Gastroesophageal sphincter (tissue), 4 donors: ENCODE measurements around the gene EPO. TPM values are rescaled to one million over a fixed set of nuclear protein-coding genes. Genes with fewer than 3 reads are reported as not detected.
A peak's percentile ranks its signal among the peaks of the same experiment; 100 is the strongest.
"Not testable (repeated sequence)": the region's sequence is repeated elsewhere in the genome, so short reads cannot be mapped to it uniquely, and the experiment has no call there.

Experiments
- ATAC-seq: fragments of 150-250 bp; one replicate; pipeline ENCODE4 v1.9.1; 2016; ENCODE audit warnings: mild to moderate bottlenecking, moderate library complexity
- H3K27ac ChIP-seq, 4 donors: fragments of 200-600 bp; sonication (generic) in 3 of 4; 1 replicate in 3 of 4; 2 replicates in 1 of 4; pipeline ENCODE4 v1.5.1; 2016 to 2019
- H3K27me3 ChIP-seq: fragments of 200-600 bp; sonication (generic); one replicate; pipeline ENCODE4 v1.5.1; 2019
- H3K36me3 ChIP-seq, 2 donors: fragments of 200-600 bp; sonication (generic); one replicate each; pipeline ENCODE4 v1.5.1; 2019; ENCODE audit warnings: control low read depth in 1 of 2
- H3K4me1 ChIP-seq, 3 donors: fragments of 200-600 bp; sonication (generic); 1 replicate in 2 of 3; 2 replicates in 1 of 3; pipeline ENCODE4 v1.5.1; 2016 to 2019; ENCODE audit warnings: control low read depth in 2 of 3
- H3K4me3 ChIP-seq, 2 donors: fragments of 200-600 bp; sonication (generic); one replicate each; pipeline ENCODE4 v1.5.1; 2019; ENCODE audit warnings: mild to moderate bottlenecking in 1 of 2, moderate library complexity in 1 of 2
- H3K9me3 ChIP-seq, 3 donors: fragments of 200-600 bp; sonication (generic); one replicate each; pipeline ENCODE4 v1.5.1; 2017 to 2019; ENCODE audit warnings: control low read depth in 2 of 3
- CTCF ChIP-seq, 4 experiments: fragments of 200-600 bp in 2 of 4; fragments of 450-650 bp in 2 of 4; sonication (generic) in 1 of 4; IDR thresholded peaks; one replicate each; pipeline ENCODE4 v1.5.1; 2017 to 2019; ENCODE audit warnings: antibody characterized with exemption in 4 of 4, mild to moderate bottlenecking in 2 of 4, moderate library complexity in 2 of 4
- EP300 ChIP-seq: sonication (generic); formaldehyde crosslinking; IDR thresholded peaks from one replicate; pipeline ENCODE4 v1.6.1; 2017; ENCODE audit warnings: antibody characterized with exemption, mild to moderate bottlenecking
- POLR2A ChIP-seq, 2 donors: fragments of 450-650 bp; IDR thresholded peaks; one replicate each; pipeline ENCODE4 v1.6.1; 2017; ENCODE audit warnings: antibody characterized with exemption in 2 of 2, mild to moderate bottlenecking in 2 of 2, moderate library complexity in 1 of 2
- POLR2AphosphoS5 ChIP-seq: sonication (generic); formaldehyde crosslinking; IDR thresholded peaks from one replicate; pipeline ENCODE4 v1.6.1; 2017; ENCODE audit warnings: antibody characterized with exemption
- WGBS, 2 donors: methylation state at CpG; one replicate each; pipeline ENCODE4 v1.1.5; 2018; ENCODE audit warnings: low coverage in 1 of 2; 5-methylcytosine and 5-hydroxymethylcytosine counted together
- total RNA-seq, 4 donors: library from RNA; depleted of rRNA; stranded (reverse); fragments of >200 nt; gene quantifications; one replicate each; pipeline ENCODE4 v1.1.0, GENCODE V29; 2016

EPO gene
- total RNA-seq, 4 donors from 2014 or later = not detected

- TF ChIP-seq POLR2AphosphoS5 (no peak), CTCF (IDR thresholded peaks at IDR 0.05) (no peak), POLR2A (IDR thresholded peaks at IDR 0.05) (no peak), EP300 (no peak)
- H3K9me3 ChIP-seq = no peaks in the 10 kb centered on the region
- H3K4me1 ChIP-seq = peaks cover 0 to 25% (median 7%) of the 10 kb centered on the region in 3 donors
- H3K27me3 ChIP-seq = peaks cover 68% of the 10 kb centered on the region
- WGBS, 2 donors = 50 to 90% methylated on average over 1 to 2 of the region's 8 CpGs
- no peak for ATAC-seq
- no peak overlapping the region for H3K4me3 ChIP-seq
- no peaks in the 10 kb centered on the region for H3K36me3 ChIP-seq
- H3K27ac ChIP-seq = no peak overlapping the region
Measured at GRCh38 chr7:100721505-100721812, 1.2 kb downstream of the EPO start.

- Histone ChIP-seq H3K27ac (no peak overlapping the region), H3K36me3 (no peaks in the 10 kb centered on the region), H3K27me3 (peaks cover 62% of the 10 kb centered on the region), H3K4me1 (peaks cover 0 to 37% (median 7%) of the 10 kb centered on the region in 3 donors), H3K9me3 (no peaks in the 10 kb centered on the region), H3K4me3 (no peak overlapping the region)
- no peak for ATAC-seq
- WGBS, 2 donors = 82% methylated on average over 7 of the region's 17 CpGs; no CpG with 5 or more reads in 1 of the 2 donors
- no peak for TF ChIP-seq CTCF (IDR thresholded peaks at IDR 0.05)
- no peak for TF ChIP-seq EP300
- TF ChIP-seq POLR2AphosphoS5 = no peak
- TF ChIP-seq POLR2A (IDR thresholded peaks at IDR 0.05) = no peak
Measured at GRCh38 chr7:100722480-100723212, 2.4 kb downstream of the EPO start.

DNA sequence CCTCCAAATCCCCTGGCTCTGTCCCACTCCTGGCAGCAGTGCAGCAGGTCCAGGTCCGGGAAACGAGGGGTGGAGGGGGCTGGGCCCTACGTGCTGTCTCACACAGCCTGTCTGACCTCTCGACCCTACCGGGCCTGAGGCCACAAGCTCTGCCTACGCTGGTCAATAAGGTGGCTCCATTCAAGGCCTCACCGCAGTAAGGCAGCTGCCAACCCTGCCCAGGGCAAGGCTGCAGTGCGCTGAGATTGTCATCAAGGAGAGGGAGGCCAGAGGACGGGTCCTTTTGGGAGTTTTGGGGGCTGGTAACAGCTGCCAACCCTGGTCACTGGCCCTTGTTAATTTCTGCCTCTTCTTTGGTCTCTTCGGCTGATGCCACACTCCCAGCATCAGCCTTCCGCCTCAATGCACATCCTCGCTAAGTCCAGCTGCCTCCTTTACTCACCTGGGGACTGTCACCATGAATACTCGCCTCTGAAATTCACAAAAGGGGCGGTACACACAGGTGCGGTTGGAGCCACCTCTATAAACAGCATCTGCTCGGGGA, 3.5 kb downstream of the EPO start:
- no peak for ATAC-seq
- Histone ChIP-seq H3K27me3 (peaks cover 61% of the 10 kb centered on the region), H3K4me3 (no peak overlapping the region), H3K4me1 (peaks cover 0 to 38% (median 7%) of the 10 kb centered on the region in 3 donors), H3K36me3 (no peaks in the 10 kb centered on the region), H3K27ac (no peak overlapping the region), H3K9me3 (no peaks in the 10 kb centered on the region)
- WGBS, 2 donors = 40 to 98% methylated on average over 1 to 7 of the region's 16 CpGs
- TF ChIP-seq POLR2A (IDR thresholded peaks at IDR 0.05) (no peak), EP300 (no peak), POLR2AphosphoS5 (no peak), CTCF (IDR thresholded peaks at IDR 0.05) (no peak)

GRCh38 chr7:100724364-100724763, 4.1 kb downstream of the EPO start:
- Histone ChIP-seq H3K27me3 (peaks cover 56% of the 10 kb centered on the region), H3K4me1 (peaks cover 0 to 38% (median 7%) of the 10 kb centered on the region in 3 donors)
- not testable (repeated sequence) for H3K9me3 ChIP-seq, H3K27ac ChIP-seq, ATAC-seq, H3K36me3 ChIP-seq, H3K4me3 ChIP-seq
- 94 to 100% methylated on average over 2 of the region's 2 CpGs for WGBS, 2 donors

GRCh38 chr7:100726996-100727761, 6.9 kb downstream of the EPO start:
- TF ChIP-seq POLR2AphosphoS5 = no peak
- Histone ChIP-seq H3K27me3 (peaks cover 27% of the 10 kb centered on the region), H3K4me3 (no peak overlapping the region), H3K36me3 (no peaks in the 10 kb centered on the region), H3K9me3 (no peaks in the 10 kb centered on the region), H3K4me1 (peaks cover 0 to 28% (median 0%) of the 10 kb centered on the region in 3 donors), H3K27ac (peak overlapping the region in 3 of 4 donors; percentile 16 to 20 (median 18))
- ATAC-seq = peak; percentile 60
- WGBS, 2 donors = 37 to 44% methylated on average over 8 to 9 of the region's 12 CpGs
